Measurements from ENCODE around the gene FOXK2.
A peak's percentile ranks its signal among the peaks of the same experiment; 100 is the strongest.

Gene FOXK2

DNA sequence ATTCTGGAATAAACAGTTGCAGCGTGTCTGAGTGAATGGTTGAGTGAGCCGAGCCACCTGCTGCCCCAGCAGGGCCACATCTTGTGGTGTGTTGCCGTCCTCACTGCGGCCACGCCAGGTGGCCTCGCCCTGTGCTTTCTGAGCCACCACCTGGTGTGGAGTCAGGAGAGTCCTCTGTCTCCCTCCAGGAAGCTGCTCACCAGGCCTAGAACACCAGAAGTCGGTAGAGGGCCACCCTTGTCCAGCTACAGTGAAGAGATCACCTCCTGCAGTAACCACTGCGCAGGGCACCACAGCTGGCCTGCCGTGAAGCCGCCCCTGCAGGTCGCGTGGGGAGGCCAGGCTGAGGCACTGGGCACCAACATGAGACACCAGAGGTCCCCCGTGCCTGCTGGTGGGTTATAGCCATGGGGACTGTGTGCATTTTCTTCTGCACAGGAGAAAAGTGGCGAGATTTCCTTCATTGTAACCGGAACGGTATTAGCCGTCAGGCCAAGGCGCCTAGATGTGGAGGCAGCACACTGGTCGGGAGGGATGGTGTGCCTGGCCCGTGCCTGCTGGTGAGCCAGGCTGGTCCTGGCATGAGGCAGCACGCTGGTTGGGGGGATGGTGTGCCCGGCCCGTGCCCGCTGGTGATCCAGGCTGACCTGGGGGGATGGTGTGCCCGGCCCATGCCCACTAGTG, 28.9 kb upstream of the FOXK2 start:
- no peak for DNase-seq (ENCODE audit: extremely low read depth, low read depth)
- TF ChIP-seq CTCF (IDR thresholded peaks at IDR 0.05; ENCODE audit: low read depth, low read length), result no peak

DNA sequence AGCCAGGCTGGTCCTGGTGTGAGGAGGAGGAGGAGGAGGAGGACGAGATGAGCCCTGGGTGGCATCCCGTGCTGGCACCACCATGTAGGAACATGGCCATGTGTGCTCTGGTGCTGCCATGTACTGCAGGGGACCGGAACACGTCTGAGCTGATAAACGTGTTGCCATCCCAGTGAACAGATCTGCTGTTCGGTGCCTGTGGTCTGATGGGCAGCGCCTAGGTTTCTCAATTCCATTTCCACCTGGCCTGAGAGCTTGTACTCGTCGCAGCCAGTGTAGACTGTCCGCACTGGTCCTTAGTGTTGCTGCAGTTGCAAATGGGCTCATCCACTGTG, 28.4 kb upstream of the FOXK2 start:
- no peak for TF ChIP-seq CTCF (IDR thresholded peaks at IDR 0.05; ENCODE audit: low read depth, low read length)
- DNase-seq (ENCODE audit: extremely low read depth, low read depth), result no peak

DNA sequence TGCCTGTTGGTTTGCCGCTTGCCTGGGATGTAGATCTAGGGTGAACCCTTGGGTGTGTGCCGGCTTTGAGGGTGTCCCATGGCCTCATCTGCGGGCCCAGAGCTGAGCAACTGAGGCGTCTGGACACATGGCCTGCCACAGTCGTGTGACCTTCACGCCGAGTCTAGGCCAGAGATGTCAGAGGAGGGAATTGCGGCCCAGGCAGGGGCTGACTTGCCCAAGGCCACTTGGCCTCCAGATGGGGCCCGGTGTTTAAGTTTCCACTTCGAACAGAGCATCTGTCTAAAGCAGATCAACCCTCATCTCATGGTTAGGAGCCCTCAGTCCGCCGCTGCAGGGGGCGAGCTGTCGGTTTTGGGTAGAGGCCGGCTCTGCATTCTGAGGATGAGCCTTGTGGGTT, 28.0 kb upstream of the FOXK2 start:
- no peak for DNase-seq (ENCODE audit: extremely low read depth, low read depth)
- no peak for TF ChIP-seq CTCF (IDR thresholded peaks at IDR 0.05; ENCODE audit: low read depth, low read length)

- no peak for DNase-seq (ENCODE audit: extremely low read depth, low read depth)
Measured at GRCh38 chr17:82492643-82493225, 26.8 kb upstream of the FOXK2 start.

GRCh38 chr17:82493226-82493781, 26.2 kb upstream of the FOXK2 start:
- TF ChIP-seq CTCF (IDR thresholded peaks at IDR 0.05; ENCODE audit: low read depth, low read length), result no peak
- DNase-seq (ENCODE audit: extremely low read depth, low read depth), result no peak

More at GRCh38 chr17:82492643-82493225, 26.8 kb upstream of the FOXK2 start:
- no peak for TF ChIP-seq CTCF (IDR thresholded peaks at IDR 0.05; ENCODE audit: low read depth, low read length)

DNA sequence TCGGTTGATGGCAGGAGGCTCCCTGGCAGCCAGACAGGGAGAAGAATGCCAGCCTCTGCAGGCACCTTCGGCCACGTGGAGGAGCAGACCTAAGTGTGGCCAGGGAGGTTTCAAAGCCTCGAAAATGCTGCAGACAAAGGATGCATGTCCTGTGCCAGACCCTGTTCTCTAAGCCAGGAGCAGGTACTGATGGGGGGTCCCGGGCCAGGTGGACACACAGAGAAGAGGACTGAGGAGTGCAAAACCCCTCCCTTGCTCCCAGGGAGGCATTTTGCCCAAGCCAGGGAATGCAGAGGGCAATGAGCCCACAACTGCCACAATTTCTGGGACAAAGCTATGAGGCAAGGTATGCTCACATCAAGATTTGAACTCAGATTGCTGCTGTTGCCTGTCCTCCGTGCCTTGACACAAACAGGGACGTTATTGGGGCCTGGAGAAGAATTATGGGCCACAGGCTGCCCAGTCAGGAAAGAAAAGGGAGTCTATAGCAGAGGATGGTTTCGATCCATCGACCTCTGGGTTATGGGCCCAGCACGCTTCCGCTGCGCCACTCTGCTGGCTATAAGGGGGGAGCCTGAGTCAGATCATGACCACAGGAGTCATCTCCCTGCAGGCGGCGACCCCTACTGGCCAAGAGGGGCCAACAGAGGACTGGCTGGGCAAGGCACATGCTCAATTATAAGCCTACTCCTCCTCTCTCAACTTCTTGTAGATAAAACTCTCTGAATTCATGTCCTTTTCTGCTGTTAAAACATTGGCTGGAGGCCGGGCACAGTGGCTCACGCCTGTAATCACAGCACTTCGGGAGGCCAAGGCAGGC, 25.1 kb upstream of the FOXK2 start:
- TF ChIP-seq CTCF (IDR thresholded peaks at IDR 0.05; ENCODE audit: low read depth, low read length), result peak; percentile 94
- peak; percentile 95 for DNase-seq (ENCODE audit: extremely low read depth, low read depth)
